ENCODE data around the gene RARS2. TPM values are rescaled to one million over a fixed set of nuclear protein-coding genes. Genes with fewer than 3 reads are reported as not detected.
"Not testable (repeated sequence)": the region's sequence is repeated elsewhere in the genome, so short reads cannot be mapped to it uniquely, and the experiment has no call there.

Gene RARS2
- total and polyA plus RNA-seq, 9 donors: 38.7 to 51.6 (median 43.3) TPM

DNA sequence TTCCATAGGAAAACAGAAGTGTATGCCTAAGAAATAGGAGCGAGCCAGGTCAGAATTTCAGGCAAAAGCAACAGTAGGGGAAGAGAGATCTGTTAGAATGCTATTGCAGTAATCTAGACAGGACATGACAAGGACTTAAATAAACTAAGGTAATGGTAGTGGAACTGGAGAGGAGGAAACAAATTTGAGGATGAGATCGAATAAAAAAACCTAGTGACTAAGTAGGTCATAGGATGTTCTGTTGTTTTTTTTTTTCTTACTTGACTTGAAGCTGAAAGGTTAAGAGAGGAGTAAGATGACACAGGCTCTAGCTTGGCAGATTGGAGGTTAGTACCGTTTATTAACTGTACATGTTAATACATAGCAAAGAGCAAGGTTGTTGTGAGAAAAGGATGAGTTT is 28.7 kb upstream of the RARS2 start:
- WGBS (ENCODE audit: insufficient coverage): 100% methylated on average over 3 of the region's 3 CpGs
- Histone ChIP-seq H3K9me3 (replicated peaks; ENCODE audit: control insufficient read depth, low read depth, low read length) (no peaks in the 10 kb centered on the region), H3K36me3 (ENCODE audit: control insufficient read depth, insufficient read depth, low read length) (peaks cover 20% of the 10 kb centered on the region), H3K4me1 (ENCODE audit: control insufficient read depth, insufficient read depth, low read length) (no peaks in the 10 kb centered on the region), H3K27me3 (ENCODE audit: control insufficient read depth, insufficient read depth, low read length) (no peaks in the 10 kb centered on the region), H3K27ac (ENCODE audit: low read length) (no peak overlapping the region), H3K4me3 (ENCODE audit: low read length) (no peak overlapping the region)
- DNase-seq: no peak

DNA sequence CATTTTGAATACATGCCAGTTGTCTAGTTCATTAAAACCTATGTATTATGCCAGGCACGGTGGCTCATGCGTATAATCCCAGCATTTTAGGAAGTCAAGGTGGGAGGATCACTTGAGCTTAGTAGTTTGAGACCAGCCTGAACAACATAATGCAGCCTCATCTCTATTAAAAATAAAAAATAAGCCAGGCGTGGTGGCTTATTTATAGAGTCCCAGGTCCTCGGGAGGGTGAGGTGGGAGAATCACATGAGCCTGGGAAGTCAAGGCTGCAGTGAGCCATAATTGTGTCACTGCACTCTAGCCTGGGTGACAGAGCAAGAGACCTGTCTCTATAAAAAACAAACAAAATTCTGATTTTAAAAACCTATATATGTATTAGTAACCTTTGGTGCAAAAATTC is 27.6 kb upstream of the RARS2 start:
- Histone ChIP-seq H3K36me3 (ENCODE audit: control insufficient read depth, insufficient read depth, low read length) (peaks cover 24% of the 10 kb centered on the region), H3K4me3 (ENCODE audit: low read length) (no peak overlapping the region), H3K9me3 (replicated peaks; ENCODE audit: control insufficient read depth, low read depth, low read length) (no peaks in the 10 kb centered on the region), H3K4me1 (ENCODE audit: control insufficient read depth, insufficient read depth, low read length) (no peaks in the 10 kb centered on the region), H3K27me3 (ENCODE audit: control insufficient read depth, insufficient read depth, low read length) (no peaks in the 10 kb centered on the region), H3K27ac (ENCODE audit: low read length) (no peak overlapping the region)
- no peak for DNase-seq
- WGBS (ENCODE audit: insufficient coverage): no CpG with 5 or more reads among the region's 4 CpGs

DNA sequence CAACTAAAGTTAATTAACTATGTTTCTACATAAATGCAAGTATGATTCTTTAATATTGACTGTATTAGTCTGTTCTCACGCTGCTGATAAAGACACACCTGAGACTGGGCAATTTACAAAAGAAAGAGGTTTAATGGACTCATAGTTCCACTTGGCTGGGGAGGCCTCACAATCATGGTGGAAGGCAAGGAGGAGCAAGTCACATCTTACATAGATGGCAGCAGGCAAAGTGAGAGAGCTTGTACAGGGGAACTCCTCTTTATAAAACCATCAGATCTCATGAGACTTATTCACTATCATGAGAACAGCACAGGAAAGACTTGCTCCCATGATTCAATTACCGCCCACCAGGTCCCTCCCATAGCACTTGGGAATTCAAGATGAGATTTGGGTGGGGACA is 23.2 kb upstream of the RARS2 start:
- not testable (repeated sequence) for DNase-seq; H3K9me3 ChIP-seq (replicated peaks; ENCODE audit: control insufficient read depth, low read depth, low read length); H3K4me1 ChIP-seq (ENCODE audit: control insufficient read depth, insufficient read depth, low read length); H3K4me3 ChIP-seq (ENCODE audit: low read length); H3K27me3 ChIP-seq (ENCODE audit: control insufficient read depth, insufficient read depth, low read length); H3K27ac ChIP-seq (ENCODE audit: low read length)
- peaks cover 30% of the 10 kb centered on the region for H3K36me3 ChIP-seq (ENCODE audit: control insufficient read depth, insufficient read depth, low read length)
- WGBS (ENCODE audit: insufficient coverage): no CpG with 5 or more reads among the region's 2 CpGs

DNA sequence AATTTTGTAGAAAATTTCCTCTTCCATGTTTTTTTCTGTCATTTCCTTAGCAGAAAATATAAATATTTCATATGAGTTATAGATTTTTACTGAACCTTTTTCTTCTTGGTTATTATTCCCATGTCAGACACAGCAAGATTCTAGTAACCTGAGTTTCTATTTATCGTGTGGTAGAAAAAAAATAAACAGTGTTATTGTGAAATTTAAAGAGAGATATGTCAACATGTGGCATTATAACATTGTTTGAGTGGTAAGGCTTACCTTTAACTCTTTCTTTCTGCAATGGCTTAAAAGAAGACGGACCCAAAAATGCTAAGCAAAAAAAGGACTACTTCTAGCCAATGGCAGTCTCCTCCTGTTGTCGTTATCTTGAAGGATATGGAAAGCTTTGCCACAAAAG is 19.0 kb upstream of the RARS2 start:
- Histone ChIP-seq H3K27me3 (ENCODE audit: control insufficient read depth, insufficient read depth, low read length) (no peaks in the 10 kb centered on the region), H3K9me3 (replicated peaks; ENCODE audit: control insufficient read depth, low read depth, low read length) (no peaks in the 10 kb centered on the region), H3K36me3 (ENCODE audit: control insufficient read depth, insufficient read depth, low read length) (peaks cover 16% of the 10 kb centered on the region), H3K4me3 (ENCODE audit: low read length) (no peak overlapping the region), H3K4me1 (ENCODE audit: control insufficient read depth, insufficient read depth, low read length) (no peaks in the 10 kb centered on the region), H3K27ac (ENCODE audit: low read length) (no peak overlapping the region)
- WGBS (ENCODE audit: insufficient coverage): no CpG with 5 or more reads among the region's 3 CpGs
- DNase-seq: no peak

DNA sequence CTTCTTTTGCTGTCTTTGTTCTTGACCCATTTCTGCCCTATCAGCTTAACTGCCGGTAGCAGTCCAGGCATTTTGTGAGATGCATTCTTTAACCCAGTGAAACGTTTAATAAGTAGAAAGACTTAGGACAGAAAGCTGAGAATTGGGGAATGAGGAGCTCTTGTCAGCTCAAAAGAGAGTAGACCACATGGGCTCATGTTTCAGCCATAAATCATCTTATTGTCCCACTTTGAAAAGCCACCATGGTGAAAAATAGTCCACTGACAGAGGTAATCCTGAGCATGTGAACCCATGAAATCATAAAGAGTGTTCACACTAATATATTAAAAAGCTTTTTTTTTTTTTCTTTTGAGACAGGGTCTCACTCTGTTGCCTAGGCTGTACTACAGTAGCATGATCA is 16.4 kb upstream of the RARS2 start:
- H3K27me3 ChIP-seq (ENCODE audit: control insufficient read depth, insufficient read depth, low read length): no peaks in the 10 kb centered on the region
- H3K4me1 ChIP-seq (ENCODE audit: control insufficient read depth, insufficient read depth, low read length): no peaks in the 10 kb centered on the region
- no peak for DNase-seq
- no peak overlapping the region for H3K4me3 ChIP-seq (ENCODE audit: low read length)
- WGBS (ENCODE audit: insufficient coverage): 94% methylated on average over 2 of the region's 2 CpGs
- no peak overlapping the region for H3K27ac ChIP-seq (ENCODE audit: low read length)
- H3K36me3 ChIP-seq (ENCODE audit: control insufficient read depth, insufficient read depth, low read length): peaks cover 4% of the 10 kb centered on the region
- no peaks in the 10 kb centered on the region for H3K9me3 ChIP-seq (replicated peaks; ENCODE audit: control insufficient read depth, low read depth, low read length)

DNA sequence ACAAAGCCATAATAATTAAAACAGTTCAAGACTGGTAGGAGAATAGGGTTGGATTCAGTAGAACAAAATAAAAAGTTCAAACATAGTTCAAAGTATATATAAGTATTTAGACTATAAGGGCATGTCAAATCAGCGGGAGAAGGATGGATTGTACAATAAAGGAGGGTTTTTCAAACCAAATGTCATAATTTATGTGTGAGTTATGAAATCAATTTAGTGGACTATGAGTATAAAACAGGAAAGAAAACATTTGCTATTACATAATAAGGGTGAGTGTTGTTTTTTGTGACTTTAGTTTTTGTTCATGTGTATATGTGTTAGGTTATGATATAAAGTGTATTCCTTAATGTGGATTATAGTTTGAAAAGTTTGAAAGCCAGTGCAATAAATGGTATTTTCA is 10.8 kb upstream of the RARS2 start:
- no peak for DNase-seq
- Histone ChIP-seq H3K9me3 (replicated peaks; ENCODE audit: control insufficient read depth, low read depth, low read length) (no peaks in the 10 kb centered on the region), H3K36me3 (ENCODE audit: control insufficient read depth, insufficient read depth, low read length) (peaks cover 3% of the 10 kb centered on the region), H3K4me1 (ENCODE audit: control insufficient read depth, insufficient read depth, low read length) (no peaks in the 10 kb centered on the region), H3K27me3 (ENCODE audit: control insufficient read depth, insufficient read depth, low read length) (no peaks in the 10 kb centered on the region), H3K4me3 (ENCODE audit: low read length) (no peak overlapping the region), H3K27ac (ENCODE audit: low read length) (no peak overlapping the region)
- WGBS (ENCODE audit: insufficient coverage): no CpG with 5 or more reads among the region's 1 CpG

DNA sequence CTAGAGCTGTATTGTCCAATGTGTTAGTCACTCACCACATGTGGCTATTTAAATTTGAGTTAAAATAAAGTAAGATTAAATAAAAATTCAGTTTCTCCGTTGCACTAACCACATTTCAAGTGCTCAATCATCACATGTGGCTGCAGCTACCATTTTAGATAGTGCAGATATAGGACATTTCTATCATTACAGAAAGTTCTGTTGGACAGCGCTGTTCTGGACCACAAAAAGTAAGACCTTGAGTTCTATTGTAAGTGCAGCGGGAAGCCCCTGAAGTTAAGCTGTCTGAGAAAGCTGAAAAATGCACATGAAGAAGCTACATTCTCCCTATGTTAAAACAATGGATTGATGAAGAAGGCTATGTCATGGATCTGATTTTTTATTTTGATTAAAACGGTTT is 1.2 kb upstream of the RARS2 start:
- peaks cover 13% of the 10 kb centered on the region for H3K4me1 ChIP-seq (ENCODE audit: control insufficient read depth, insufficient read depth, low read length)
- no peaks in the 10 kb centered on the region for H3K27me3 ChIP-seq (ENCODE audit: control insufficient read depth, insufficient read depth, low read length)
- H3K36me3 ChIP-seq (ENCODE audit: control insufficient read depth, insufficient read depth, low read length): peaks cover 12% of the 10 kb centered on the region
- DNase-seq: no peak
- H3K9me3 ChIP-seq (replicated peaks; ENCODE audit: control insufficient read depth, low read depth, low read length): no peaks in the 10 kb centered on the region
- H3K4me3 ChIP-seq (ENCODE audit: low read length): peak overlapping the region; percentile 98
- no CpG with 5 or more reads among the region's 4 CpGs for WGBS (ENCODE audit: insufficient coverage)
- no peak overlapping the region for H3K27ac ChIP-seq (ENCODE audit: low read length)

DNA sequence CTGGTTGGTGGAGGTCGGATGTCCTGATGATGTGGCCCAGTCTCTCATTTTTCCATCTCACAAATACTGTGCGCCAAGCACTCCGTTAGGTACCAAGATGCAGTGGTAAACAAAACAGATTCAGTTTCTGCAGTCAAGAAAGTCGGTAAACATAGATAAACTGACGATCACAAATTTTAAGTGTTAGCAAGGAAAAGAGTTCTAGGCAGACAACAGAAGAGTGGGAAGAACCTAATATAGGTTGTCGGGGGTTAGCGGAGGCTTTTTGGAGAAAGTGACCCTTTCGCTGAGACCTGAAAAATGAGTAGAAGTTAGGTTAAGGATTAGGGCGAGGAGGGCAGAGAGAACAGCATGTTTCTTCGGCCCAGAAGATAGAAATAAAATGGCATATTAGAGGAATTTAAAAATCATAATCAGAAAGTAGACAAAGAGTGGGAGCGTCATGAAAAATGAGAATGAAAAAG is 662 bp upstream of the RARS2 start:
- H3K9me3 ChIP-seq (replicated peaks; ENCODE audit: control insufficient read depth, low read depth, low read length): no peaks in the 10 kb centered on the region
- DNase-seq: no peak
- WGBS (ENCODE audit: insufficient coverage): 0% methylated on average over 3 of the region's 11 CpGs
- peaks cover 8% of the 10 kb centered on the region for H3K36me3 ChIP-seq (ENCODE audit: control insufficient read depth, insufficient read depth, low read length)
- peak overlapping the region; percentile 81 for H3K27ac ChIP-seq (ENCODE audit: low read length)
- H3K4me3 ChIP-seq (ENCODE audit: low read length): peak overlapping the region; percentile 98
- H3K4me1 ChIP-seq (ENCODE audit: control insufficient read depth, insufficient read depth, low read length): peaks cover 13% of the 10 kb centered on the region
- no peaks in the 10 kb centered on the region for H3K27me3 ChIP-seq (ENCODE audit: control insufficient read depth, insufficient read depth, low read length)

DNA sequence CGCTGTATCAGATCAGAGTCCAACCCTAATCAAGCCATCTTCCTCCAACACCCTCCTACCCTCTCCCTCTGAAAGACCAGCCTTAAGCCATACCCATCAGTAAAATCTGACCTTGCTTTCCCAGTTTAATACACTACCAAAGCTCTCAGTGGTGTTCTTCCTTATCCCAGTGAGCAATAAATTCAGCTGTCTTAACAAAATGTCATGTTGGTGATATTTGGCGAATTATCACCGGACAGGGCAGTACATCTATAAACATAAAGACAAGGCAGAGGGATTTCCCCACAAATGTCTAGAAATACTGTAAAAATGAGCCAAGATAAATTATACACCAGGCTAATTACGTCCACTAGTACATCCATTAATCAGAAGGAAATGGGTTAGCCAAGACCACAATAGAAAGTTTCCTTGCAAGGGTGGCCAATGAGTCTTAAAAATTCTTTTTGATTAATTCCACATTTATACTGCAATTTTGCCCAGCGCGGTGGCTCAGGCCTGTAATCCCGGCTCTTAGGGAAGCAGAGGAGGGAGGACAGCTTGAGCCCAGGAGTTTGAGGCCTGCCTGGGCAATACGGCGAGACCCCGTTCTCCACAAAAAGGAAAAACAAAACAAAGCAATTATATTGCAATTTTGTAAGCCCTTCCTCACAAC is 905 bp downstream of the RARS2 start:
- H3K9me3 ChIP-seq (replicated peaks; ENCODE audit: control insufficient read depth, low read depth, low read length): no peaks in the 10 kb centered on the region
- 100% methylated on average over 1 of the region's 10 CpGs for WGBS (ENCODE audit: insufficient coverage)
- peak overlapping the region; percentile 98 for H3K4me3 ChIP-seq (ENCODE audit: low read length)
- peaks cover 5% of the 10 kb centered on the region for H3K36me3 ChIP-seq (ENCODE audit: control insufficient read depth, insufficient read depth, low read length)
- H3K4me1 ChIP-seq (ENCODE audit: control insufficient read depth, insufficient read depth, low read length): peaks cover 13% of the 10 kb centered on the region
- DNase-seq: peak; percentile 18
- peak overlapping the region; percentile 94 for H3K27ac ChIP-seq (ENCODE audit: low read length)
- no peaks in the 10 kb centered on the region for H3K27me3 ChIP-seq (ENCODE audit: control insufficient read depth, insufficient read depth, low read length)

DNA sequence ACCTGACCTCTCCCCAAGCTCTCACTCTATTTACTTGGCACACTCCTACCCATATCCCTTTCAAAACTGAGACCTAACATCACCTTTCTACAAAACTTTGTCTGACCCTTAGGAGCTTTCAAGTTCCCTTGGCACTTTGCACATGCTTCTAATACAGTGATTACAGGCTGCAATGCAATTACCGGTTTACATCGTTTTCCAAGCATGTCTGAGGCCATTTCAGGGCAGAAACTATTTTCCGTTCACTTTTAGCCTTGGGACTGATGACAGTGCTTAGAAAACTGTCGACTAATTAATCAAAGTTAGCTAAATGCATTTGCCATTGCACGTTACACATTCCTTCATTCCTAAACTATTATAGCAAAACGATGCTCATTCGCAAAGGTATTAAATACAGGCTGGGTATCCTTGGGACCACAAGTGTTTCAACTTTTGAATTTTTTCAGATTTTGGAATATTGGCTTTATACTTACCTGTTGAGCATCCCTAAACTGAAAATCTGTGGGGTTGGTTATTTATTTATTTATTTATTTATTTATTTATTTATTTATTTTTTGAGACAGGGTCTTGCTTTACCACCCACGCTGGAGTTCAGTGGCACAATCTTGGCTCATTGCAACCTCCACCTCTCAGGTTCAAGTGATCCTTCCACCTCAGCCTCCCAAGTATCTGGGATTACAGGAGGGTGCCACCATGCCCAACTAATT is 3.3 kb downstream of the RARS2 start:
- Histone ChIP-seq H3K9me3 (replicated peaks; ENCODE audit: control insufficient read depth, low read depth, low read length) (no peaks in the 10 kb centered on the region), H3K4me3 (ENCODE audit: low read length) (no peak overlapping the region), H3K27me3 (ENCODE audit: control insufficient read depth, insufficient read depth, low read length) (no peaks in the 10 kb centered on the region), H3K36me3 (ENCODE audit: control insufficient read depth, insufficient read depth, low read length) (peaks cover 7% of the 10 kb centered on the region), H3K4me1 (ENCODE audit: control insufficient read depth, insufficient read depth, low read length) (peaks cover 13% of the 10 kb centered on the region), H3K27ac (ENCODE audit: low read length) (no peak overlapping the region)
- 99% methylated on average over 5 of the region's 8 CpGs for WGBS (ENCODE audit: insufficient coverage)
- DNase-seq: no peak

Data from muscle of leg (tissue), 11 donors.